Measurements from ENCODE around the gene CDK5R2.

The CDK5R2 gene

DNA sequence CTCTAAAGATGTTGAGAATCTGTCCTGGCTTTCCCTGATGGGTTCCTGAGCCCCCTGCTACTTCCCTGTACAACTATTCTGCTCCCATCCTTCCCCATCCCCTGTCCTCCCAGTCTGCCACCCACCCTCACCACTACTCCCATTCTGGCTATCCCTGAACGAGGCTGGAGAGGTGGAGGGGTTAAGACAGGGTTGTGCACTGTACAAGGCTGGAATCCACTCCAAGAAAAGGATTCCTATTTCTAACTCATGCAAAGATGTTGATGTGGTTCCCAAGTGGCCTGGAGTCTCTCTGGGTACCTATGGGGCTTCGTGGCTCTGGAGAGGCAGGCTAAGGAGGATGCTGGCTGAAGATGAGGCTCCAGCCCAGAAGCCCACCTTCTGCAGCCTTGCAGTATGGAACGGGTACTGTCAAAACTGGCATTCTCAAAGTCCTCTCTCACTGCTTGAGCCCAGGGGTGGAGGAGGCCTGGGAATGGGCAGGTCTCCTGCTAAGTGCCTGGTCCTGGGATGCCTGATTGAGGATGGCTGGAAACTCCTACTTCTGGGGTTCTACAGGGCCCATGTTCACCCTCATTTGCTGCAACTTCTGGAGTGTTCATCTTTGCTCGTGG is 26.8 kb downstream of the CDK5R2 start:
- in situ Hi-C loops (cut with HindIII; ENCODE audit: low sequenced_read_pairs), result no loop called here

DNA sequence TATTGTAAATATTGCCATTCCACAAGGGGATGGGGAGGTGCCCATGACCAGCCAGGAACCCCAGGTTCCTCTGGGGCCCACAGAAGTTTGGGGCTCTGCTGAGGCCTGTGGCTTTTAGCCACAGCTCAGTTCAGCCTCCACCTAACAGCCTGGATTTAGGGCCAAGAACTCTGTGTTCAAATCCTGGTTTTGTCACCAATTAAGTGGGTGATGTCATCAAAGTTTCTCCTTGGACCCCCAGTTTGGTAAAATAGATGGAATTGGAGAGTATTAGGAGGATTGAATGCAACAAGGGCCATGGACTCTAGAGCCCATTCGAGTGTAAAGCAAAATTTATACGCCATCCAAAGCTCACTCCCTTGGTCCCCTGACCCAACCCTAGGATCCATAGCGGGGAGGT is 28.7 kb downstream of the CDK5R2 start:
- in situ Hi-C loops (cut with HindIII; ENCODE audit: low sequenced_read_pairs), result no loop called here

DNA sequence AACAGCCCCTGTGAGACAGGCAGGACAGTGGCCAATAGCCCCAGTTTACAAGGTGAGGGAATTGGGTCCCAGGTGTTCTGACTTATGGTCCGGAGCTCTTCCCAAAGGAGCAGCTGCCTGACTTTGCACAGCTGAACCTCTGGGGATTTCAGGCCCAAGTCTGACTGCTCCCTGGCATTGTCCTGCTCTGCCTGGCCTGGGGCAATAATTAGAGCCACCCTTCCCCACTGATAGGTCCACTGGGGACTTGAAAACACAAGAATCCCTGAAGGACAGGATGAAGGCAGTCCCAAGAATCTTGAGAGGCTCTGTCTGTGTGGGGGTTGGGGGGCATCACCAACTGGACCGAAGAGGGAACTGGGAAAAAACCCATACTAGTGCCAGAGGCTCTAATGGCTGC is 29.2 kb downstream of the CDK5R2 start:
- in situ Hi-C loops (cut with HindIII; ENCODE audit: low sequenced_read_pairs), result no loop called here

DNA sequence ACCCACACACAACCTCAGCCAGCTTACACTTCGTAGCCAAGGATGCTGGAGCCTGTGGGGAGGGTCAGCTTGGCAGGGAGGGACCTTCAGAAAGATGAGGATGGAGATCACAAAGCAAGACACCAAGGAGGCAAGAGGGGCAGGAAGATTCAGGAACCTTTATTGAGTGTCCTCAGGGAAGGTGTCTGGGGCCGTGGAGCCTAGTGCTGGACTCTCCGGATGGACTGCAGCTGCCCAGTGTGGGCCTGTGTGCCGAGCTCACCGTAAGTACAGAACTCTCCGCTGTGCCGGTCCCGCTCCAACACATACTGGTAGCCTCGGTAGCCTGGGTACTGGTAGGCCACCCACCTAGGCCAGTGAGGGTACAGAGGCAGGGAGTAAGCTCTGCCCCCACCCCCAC is 30.6 kb downstream of the CDK5R2 start:
- in situ Hi-C loops (cut with HindIII; ENCODE audit: low sequenced_read_pairs), result no loop called here

DNA sequence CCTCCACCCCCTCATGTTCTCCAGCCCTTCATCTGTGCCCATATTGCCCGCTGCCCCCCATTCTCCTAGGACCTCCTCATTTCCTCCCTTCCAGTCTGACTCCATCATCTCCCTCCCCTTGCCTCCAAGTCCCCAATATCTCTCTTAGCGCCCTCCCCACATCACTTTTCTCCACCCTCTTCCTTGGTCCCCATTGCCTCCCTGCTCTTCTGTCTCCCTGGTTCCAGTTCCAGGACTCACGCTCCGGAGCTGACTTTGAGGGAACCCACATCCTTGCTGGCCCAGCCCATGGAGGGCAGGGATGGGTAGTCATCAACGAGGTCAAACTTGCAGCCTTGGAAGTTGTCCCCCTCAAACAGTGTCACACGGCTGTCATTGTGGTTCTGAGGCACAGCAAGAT is 31.1 kb downstream of the CDK5R2 start:
- in situ Hi-C loops (cut with HindIII; ENCODE audit: low sequenced_read_pairs), result no loop called here

DNA sequence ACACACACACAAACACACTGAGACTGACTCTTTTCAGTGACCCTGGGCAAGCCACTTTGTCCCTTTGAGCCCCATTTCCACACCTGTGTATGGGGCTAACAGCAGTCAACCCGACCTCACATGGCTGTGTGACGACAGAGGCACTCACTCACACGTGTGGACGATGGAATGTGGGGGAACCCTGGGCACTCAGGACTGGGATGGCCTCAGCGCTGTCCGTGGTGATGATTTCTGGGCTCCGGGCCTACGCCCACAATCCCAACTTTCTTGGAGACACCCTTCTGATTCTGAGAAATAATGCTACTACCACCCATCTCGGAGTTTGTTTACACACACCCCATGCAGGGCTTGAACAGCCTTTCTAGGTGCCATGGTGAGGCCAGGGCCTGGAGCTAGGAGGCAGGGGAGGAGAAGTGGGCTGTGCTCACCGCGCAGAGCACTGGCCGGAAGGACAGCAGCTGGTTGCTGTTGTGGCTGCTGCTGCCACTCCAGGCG is 32.3 kb downstream of the CDK5R2 start:
- in situ Hi-C loops (cut with HindIII; ENCODE audit: low sequenced_read_pairs), result no loop called here

DNA sequence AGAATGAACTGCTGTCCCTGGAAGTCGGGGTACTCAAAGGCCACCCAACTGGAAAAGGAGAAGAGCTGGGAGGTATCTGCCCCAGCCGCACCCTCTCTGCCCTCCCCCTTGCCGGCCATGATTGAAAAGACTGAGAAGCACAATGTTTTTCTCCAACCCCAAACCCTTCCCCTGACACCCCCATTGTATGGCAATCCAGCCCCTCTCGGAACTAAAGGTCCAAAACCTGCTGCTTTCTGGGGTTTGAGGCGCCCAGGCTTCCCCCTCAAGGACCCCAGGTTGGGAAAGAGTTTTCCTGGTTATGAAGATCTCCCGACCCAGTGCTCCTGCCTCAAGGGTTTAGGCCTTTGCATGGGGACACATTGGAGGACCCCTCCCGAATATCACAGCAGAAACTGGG is 32.7 kb downstream of the CDK5R2 start:
- in situ Hi-C loops (cut with HindIII; ENCODE audit: low sequenced_read_pairs), result no loop called here

DNA sequence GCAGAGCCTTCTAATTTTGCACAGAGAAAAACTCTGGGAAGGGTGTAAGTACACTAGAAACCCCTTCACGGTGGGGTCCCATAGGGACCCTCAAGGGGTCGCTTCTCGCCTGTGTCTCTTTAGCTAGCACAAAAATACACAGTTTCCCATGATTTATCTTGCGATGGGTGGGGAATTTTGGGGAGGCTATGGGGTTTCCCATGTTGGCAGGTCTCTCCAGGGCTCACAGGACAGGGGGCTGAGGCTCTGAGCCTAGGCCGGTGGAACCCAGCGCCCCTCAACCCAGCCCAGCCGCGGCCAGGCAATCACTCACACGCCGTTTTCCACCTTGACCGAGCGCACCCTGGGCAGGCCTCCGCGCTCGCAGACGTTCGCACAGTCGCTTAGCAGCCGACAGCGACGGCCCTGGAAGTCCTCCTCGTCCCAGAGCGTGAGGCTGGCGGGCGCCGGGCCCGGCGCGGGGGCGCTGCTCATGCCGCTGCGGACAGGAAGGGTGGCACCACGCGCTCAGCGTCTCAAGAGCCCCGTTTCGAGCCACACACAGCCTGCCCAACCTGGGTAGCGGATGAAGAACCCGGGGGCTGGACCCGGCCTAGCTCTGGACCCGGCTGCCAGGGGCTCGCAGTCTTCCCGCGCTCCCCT is 33.4 kb downstream of the CDK5R2 start:
- in situ Hi-C loops (cut with HindIII; ENCODE audit: low sequenced_read_pairs), result no loop called here

DNA sequence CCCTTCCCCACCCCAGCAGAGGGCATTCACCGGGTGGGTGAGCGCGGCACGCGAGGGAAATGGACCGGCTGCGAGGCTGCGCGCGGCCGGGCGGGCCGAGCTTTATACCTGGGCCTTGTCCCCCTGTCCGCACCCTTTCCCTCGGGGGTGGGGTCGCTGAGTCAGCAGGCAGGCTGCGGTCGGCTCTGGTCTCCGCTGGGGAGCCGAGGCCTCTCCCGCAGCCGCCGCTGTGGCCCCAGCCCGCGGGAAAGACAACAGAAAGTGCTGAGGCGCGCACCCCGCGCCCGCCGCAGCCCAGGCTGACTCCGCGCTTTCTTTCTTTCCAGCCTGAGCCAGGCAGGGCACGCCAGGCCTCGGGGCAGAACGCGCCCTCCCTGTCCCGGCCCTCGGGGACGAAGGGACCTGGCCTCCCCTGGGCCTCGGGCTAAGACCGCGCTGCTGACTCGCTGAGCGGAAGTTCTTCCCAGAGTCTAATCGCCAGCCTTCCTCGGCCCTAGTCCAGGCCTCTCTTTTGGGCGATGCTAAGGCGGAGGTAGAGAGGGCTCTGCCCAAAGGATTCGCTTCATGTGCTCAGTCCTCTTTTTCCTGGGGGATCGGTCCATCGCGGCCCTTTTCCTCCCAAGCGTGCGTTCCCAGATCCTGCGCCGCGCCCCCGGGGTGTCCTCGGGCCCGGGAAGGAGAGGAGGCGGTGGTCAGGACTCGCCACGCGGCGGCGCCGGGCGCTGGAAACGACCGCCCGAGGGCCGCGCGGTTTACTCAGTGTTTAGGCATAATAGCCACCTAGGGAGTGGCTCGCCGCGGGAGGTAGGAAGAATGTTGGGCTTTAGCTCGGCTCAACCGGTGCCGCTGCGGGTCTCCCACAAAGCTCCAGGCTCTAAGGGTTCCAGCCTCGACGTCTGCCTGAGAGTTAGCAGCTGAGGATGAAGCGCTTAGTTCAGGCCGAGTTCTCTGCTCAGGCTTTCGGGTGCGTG is 34.2 kb downstream of the CDK5R2 start, which contains the start of gene CRYBA2:
Gene CRYBA2 (minus strand): TSS at position 78 of the 971 bp plus-strand sequence. CDS start 246 bp downstream, outside the sequence.
- in situ Hi-C loops (cut with HindIII; ENCODE audit: low sequenced_read_pairs), result no loop called here

DNA sequence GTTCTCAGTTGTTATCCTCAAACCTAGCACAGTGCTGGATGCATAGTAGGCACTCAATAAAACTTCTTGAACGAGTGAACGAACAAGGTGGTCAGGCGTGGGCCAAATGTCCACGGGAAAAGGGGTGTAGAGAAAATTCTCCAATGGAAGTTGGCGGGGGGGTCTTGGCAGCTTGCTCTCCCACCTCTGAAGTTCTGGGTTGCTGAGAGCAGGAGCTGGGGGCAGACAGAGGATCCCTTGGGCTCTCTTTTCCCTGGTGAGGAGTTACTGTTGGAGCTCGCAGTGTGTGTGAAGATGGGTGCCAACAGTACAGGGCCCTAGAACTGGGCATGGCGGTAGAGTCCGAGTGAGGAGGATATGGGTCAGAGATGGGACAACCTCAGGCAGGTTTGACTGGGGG is 36.1 kb downstream of the CDK5R2 start:
- in situ Hi-C loops (cut with HindIII; ENCODE audit: low sequenced_read_pairs), result no loop called here

DNA sequence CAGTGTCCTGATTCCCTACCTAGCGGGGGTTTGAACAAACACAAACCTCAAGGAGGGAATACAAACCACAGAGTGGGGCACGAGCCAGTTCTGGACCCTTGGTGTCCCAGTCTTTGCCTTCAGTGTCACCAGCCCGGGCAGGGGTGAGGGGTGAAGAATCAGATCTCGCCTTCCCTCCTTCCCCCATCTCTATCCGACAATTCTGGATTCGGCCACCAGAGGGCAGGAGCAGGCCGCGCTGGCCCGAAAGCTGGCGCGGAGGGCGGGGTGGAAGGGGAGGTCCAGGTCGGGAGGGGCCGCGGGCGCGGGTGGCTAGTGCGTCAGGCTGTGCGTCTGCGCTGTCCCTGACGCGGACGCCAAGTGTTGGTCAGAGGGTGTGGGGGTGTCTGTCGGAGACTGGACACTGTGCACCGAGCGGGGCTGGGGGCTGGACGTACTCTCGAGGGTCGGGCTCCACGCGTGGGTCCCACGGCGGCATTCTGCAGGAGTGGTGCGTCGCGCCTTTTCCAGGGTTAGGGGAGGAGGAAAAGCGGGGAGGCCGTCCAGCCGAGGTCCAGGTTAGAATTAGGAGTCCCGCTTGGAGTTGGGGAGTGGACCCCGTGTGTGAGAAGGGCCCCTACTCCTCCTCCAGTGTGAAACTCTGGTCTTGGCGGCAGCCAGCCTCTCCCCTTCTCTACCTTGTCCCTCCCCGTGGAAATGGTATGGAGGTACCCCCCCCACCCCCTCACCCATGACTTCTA is 36.7 kb downstream of the CDK5R2 start:
- in situ Hi-C loops (cut with HindIII; ENCODE audit: low sequenced_read_pairs), result no loop called here

DNA sequence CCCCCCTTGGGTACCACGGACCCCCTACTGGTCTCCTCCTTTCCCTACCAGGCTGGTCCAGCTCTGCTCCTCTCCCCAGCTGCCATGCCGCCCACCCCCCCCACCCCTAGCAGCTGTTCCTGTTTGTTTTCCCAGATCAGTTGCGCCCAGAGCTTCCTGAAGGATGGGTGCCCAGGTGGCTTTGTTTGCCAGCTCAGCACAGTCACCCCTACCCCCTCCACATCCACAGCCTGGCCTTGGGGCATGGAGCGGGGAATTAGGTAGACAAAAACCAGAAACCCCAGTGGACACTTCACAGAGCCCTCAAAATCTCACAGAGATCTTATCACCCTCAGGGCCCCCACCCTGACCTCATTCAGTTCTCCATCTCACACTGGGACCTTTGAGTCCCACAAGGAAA is 37.5 kb downstream of the CDK5R2 start:
- in situ Hi-C loops (cut with HindIII; ENCODE audit: low sequenced_read_pairs), result no loop called here

DNA sequence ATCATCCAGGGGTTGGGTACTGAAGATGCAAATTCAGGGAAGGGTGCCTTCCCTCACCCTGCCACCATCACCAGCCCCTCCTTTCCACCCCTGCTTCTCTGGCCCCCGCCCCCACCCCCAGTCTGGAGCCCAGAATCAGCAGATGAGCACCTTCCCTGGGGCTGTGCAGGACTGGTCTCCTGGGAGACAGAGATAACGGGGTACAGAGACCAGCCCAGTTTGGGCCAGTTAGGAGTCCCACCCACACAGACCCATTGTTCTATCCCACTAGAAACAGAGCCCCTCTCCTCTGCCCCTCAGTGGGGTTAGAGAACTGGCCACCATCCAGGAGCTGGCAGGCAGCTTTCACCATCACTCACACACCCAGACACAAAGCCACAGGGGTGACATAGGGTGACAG is 38.3 kb downstream of the CDK5R2 start:
- in situ Hi-C loops (cut with HindIII; ENCODE audit: low sequenced_read_pairs), result no loop called here

DNA sequence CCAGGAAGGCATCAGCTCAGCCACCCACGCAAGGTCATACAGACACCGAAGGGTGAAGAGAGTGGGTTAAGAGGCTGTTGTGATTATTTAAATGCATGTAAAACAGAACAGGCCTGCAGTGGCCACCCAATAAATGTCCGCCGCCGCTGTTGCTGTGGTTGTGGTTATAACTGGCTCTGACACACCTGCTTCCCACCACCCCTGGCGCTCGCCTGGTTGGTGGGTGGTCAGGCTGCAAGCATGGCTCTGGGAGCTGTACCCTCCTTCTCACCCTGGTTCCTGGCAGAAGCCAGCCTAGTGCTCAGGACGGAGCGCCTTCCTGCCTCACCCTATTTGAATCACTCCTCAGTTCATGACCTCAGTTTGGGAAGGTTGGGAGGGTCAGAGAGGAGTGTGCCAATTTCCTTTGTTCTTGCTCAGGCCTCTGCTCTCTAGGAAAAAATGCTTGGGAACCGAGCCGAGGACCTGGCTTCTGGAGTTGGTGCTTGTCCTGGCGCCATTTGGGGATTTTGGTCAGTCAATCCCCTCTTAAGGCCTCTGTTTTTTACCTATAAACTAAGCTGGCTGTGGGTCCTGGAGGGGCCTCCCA is 39.0 kb downstream of the CDK5R2 start:
- in situ Hi-C loops (cut with HindIII; ENCODE audit: low sequenced_read_pairs), result no loop called here

DNA sequence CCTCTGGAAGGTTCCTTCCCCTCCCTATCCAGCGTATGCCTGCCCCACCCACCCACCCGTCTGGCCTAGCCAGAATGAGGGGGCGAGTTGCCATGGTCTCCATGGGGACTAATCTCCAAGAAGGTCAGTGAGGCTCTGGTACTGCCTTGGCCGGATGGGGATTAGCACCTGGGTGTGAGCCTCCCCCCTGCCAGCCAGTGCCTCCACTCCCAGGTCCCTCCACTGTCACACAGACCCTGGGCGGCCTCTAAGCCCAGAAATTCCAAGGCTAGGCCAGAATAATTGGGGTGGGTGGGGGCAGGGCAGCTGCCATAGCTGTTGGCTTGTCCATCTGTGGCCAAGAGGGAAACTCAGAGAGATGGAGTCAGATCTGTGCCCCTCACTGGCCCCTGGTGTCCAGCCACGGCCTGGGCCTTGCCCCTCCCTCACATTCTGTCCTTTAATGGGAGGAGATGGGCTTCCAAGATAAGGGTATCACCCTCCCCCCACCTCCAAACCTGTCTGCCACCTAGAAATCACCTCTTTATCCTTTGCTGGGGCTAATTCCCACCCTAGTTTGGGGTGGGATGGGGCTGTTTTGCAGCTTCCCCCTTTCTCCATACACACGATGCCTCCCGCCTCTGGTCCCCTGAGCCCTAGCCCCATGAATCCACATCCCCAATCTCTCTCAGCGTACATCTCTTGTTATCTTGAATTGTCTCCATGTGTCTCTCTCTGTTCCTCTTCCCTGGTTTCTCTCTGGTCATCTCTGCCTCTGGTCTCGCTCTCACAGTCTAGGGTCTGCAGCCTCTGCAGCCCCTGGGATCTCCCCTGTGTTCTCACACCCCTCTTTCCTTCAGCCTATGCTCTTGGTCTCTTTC is 39.8 kb downstream of the CDK5R2 start:
- in situ Hi-C loops (cut with HindIII; ENCODE audit: low sequenced_read_pairs), result no loop called here

DNA sequence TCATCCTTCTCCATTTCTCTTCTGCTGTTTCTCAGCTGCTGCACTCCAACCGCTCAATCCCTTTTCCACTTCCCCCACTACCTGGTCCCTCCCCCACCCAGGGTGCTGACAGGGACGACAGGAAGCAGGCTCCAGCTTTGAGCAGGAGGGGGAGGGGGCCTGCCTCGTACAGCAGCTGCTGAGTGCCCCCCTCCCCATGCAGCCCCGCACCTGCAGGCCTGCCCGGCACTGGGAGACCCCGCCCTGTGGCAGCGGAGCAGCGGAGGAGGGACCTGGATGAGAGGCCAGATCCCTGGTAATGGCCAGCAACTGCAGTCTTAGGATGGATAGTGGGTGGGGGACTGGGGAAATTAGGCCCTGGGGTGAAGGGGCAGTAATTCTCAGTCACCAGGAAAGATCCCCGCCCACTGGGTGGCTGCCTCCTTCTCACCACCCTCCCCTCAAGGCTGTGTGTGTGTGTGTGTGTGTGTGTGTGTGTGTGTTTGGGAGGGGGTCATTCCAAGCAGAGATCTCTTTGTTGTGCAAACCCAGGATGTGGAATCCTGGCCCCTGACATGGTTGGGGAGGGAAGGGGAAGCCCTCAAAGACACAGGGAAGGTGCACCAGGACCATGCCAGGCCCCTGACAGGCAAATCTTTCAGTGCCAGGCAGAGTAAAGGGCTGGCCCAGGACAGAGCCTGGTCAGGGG is 40.6 kb downstream of the CDK5R2 start:
- in situ Hi-C loops (cut with HindIII; ENCODE audit: low sequenced_read_pairs), result no loop called here

DNA sequence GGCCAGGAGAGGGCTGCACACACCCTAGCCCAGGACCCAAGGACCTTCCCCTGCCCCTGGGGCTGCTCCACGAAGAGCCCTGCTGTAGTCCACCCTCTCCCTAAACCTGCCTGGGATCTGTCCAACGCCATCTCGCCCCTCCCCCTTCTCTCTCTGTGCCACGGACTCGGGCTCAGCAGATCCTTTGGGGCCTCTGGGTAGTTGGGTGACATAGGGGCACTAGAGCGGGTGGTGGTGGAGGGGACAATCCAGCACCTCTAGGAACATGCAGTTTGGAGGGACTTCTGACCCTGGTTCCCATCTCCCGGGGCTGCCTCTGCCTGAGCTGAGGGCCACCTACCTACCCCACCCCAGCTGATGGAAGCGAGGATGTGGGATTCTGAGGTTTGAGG is 41.1 kb downstream of the CDK5R2 start:
- in situ Hi-C loops (cut with HindIII; ENCODE audit: low sequenced_read_pairs), result no loop called here

DNA sequence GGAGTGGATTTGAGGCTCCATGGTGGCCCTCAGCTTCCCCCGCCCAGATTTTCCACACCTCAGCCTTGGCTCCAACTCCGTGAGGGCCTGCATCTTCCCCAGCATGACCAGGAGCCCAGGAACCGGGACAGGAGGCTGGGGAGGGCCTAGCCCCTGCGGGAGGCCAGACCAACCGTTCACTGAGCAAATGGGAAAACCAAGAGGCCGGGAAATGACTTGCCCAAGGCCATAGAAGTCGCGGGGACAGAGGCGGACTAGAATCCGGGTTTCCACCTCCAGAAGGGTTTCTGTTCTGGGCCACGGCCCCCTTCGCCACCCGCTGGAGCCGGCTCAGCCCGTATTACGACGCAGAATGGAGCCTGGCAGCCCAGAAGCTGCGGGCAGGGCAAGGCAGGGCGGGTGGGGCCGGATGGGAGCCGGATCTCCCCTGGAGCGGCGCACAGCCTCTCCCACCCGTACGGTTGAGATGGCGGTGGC is 41.7 kb downstream of the CDK5R2 start:
- in situ Hi-C loops (cut with HindIII; ENCODE audit: low sequenced_read_pairs), result no loop called here
